GM18858 (cell line): ENCODE results near the gene WDR20.
"Not testable (repeated sequence)": the region's sequence is repeated elsewhere in the genome, so short reads cannot be mapped to it uniquely, and the experiment has no call there.

Experiments used
- ATAC-seq: cut with Tn5 transposase; IDR thresholded peaks from one replicate; pipeline ENCODE4 v1.9.1; 2021; ENCODE audit not compliant: unreplicated experiment

The WDR20 gene

GRCh38 chr14:102234331-102235264 lies 94.9 kb downstream of the WDR20 start:
- ATAC-seq, result no peak

- no peak for ATAC-seq
Observed at GRCh38 chr14:102235275-102235897, 95.7 kb downstream of the WDR20 start.

- no peak for ATAC-seq
Observed at GRCh38 chr14:102236026-102236425, 96.3 kb downstream of the WDR20 start.

- no peak for ATAC-seq
Observed at GRCh38 chr14:102238131-102238530, 98.4 kb downstream of the WDR20 start.

GRCh38 chr14:102238766-102239165 lies 99.1 kb downstream of the WDR20 start:
- ATAC-seq, result no peak

GRCh38 chr14:102239231-102239630 lies 99.5 kb downstream of the WDR20 start:
- ATAC-seq, result no peak

- ATAC-seq, result not testable (repeated sequence)
Observed at GRCh38 chr14:102240481-102240880, 100.8 kb downstream of the WDR20 start.

GRCh38 chr14:102241147-102241546 lies 101.5 kb downstream of the WDR20 start:
- ATAC-seq, result no peak

GRCh38 chr14:102243795-102244194 lies 104.1 kb downstream of the WDR20 start:
- not testable (repeated sequence) for ATAC-seq

- no peak for ATAC-seq
Observed at GRCh38 chr14:102246071-102246470, 106.4 kb downstream of the WDR20 start.

- ATAC-seq, result no peak
Observed at GRCh38 chr14:102248121-102248520, 108.4 kb downstream of the WDR20 start.

GRCh38 chr14:102249041-102249440 lies 109.3 kb downstream of the WDR20 start:
- no peak for ATAC-seq

- ATAC-seq, result no peak
Observed at GRCh38 chr14:102249981-102250380, 110.3 kb downstream of the WDR20 start.

GRCh38 chr14:102250636-102251035 lies 110.9 kb downstream of the WDR20 start:
- ATAC-seq, result no peak

GRCh38 chr14:102251161-102251560 lies 111.5 kb downstream of the WDR20 start:
- ATAC-seq, result no peak

GRCh38 chr14:102252834-102253801 lies 113.4 kb downstream of the WDR20 start:
- ATAC-seq, result no peak

GRCh38 chr14:102255401-102256190 lies 115.9 kb downstream of the WDR20 start:
- ATAC-seq, result no peak

GRCh38 chr14:102256716-102257115 lies 117.0 kb downstream of the WDR20 start:
- ATAC-seq, result no peak

GRCh38 chr14:102258136-102258535 lies 118.4 kb downstream of the WDR20 start:
- ATAC-seq, result no peak
